Globus pallidus (tissue), 1 donor: Measurements from ENCODE around the gene PTX3.

Experiments used
- DNase-seq: peaks from one replicate; pipeline ENCODE4 v3.0.0-alpha.2; 2015; ENCODE audit warnings: low spot score

Gene PTX3

GRCh38 chr3:157436583-157437291 is at the start of gene PTX3:
Gene PTX3, plus strand, starts transcription at chr3:157436850. Its CDS starts 84 bp downstream, at chr3:157436934.
- peak; percentile 7 for DNase-seq

GRCh38 chr3:157387708-157388435 is 48.8 kb upstream of the PTX3 start:
- DNase-seq: no peak

DNA sequence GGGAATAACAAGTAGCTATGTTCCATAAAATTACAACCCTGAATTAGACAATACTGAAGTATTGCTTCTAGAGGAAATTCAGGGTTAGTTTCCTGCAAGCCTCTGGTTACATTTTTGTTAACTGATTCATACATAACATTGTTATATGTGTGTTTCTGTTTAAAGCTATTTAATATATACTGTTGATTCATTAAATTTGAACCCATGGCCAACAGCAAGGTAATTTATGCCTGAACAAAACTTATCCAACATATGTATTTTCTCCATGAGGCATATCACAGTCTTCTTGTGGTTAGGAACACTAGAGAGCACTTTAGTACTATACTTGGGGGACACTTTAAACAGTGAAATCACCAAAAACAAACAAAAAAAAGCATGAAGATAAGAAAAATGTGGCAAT is 47.7 kb upstream of the PTX3 start:
- DNase-seq: no peak

GRCh38 chr3:157390713-157391515 is 45.7 kb upstream of the PTX3 start:
- DNase-seq: no peak

- no peak for DNase-seq
Observed at GRCh38 chr3:157392104-157392503, 44.5 kb upstream of the PTX3 start.

DNA sequence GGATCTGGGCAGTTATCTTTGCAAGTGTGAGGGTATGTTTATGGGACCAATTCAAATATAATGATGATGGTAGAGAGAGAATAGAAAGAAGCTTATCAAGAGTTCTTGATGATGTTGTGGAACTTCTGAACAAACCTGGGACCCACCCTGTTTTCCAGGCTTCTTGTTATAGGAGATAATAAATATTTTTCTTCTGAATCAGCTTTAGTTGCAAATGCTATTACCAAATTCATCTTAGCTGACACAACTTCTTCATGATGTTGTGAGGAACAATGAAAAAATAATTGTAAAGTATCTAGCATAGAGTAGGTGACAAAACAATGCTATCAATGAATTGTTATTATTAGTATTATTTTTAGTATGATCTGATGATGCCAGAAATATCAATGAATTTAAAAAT is 43.5 kb upstream of the PTX3 start:
- DNase-seq: no peak

GRCh38 chr3:157394411-157394810 is 42.2 kb upstream of the PTX3 start:
- no peak for DNase-seq

GRCh38 chr3:157398598-157398997 is 38.1 kb upstream of the PTX3 start:
- DNase-seq: no peak

DNA sequence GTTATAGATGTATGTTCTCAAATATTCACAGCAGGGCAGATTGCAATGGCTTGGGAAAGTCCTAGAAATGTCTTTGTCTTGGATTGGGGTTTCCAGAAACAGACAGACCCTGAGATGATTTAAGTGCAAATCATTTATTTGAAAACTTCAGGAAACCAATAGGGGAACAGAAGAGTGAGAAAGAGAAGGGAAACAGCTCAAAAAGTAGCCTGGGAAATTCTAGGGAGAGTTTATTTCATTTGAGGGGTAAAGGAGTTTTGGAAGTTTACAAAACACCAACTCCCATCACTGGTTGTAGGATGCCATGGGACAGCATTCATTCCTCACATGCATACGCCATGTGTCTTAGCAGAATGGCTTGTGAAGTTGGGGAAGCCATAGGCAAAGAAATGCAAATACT is 32.3 kb upstream of the PTX3 start:
- no peak for DNase-seq

GRCh38 chr3:157405457-157405856 is 31.2 kb upstream of the PTX3 start:
- DNase-seq: no peak

DNA sequence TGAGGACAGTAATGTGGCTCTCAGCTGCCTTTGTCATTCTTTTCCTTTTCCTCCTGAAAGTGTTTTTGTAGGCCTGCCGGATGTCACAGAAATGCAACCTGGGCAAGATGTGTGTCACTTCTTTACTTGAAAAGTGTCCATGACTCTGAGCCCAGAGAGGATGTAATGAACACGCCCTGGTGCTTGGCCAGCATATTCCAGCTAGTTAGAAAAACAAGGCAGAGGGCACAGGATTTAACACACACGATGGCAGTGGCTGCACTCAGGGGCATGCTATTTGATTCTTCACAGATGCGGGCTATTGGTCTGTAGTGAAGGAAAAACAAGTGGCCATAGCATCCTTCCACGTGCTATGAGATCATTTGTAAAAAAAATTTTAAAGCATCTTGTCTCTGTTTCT is 30.3 kb upstream of the PTX3 start:
- DNase-seq: no peak

DNA sequence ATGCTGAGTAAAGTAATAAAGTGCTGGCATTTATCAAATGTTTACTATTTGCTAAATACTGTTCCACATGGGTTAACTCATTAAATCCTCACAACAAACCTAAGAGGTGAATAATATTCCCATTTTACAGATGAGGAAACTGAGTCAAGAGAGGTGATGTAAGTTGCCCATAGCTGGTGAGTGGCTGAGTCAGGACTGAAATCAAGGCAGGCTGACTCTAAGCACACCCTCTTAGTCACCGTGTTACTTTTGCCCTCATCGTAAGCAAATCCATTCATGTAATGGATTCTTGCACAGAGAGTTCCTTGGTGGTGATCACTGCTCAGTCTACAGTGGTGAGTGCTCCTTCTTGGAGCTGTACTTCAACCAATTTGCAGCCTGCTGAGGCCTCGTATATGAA is 28.9 kb upstream of the PTX3 start:
- no peak for DNase-seq

GRCh38 chr3:157408499-157409149 is 28.0 kb upstream of the PTX3 start:
- no peak for DNase-seq

DNA sequence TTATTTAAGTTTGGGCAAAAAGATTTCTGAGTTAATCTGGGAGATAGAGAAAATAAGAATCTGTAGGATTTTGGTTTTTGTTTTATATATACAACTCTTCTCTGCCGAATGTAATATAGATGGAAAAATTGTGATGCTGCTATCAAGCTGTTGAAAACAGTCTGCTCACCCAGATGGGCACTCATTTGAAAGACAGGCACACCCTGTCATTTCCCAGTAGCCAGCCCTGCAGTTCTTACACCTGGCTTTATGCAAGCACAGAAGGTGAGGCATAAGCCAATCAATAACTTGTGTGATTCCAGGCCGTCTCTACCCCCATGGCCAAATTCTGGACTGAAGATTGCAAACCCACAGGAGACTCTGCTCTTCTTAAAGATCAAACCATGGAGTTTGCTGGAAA is 27.1 kb upstream of the PTX3 start:
- no peak for DNase-seq

GRCh38 chr3:157410945-157411344 is 25.7 kb upstream of the PTX3 start:
- DNase-seq: no peak

DNA sequence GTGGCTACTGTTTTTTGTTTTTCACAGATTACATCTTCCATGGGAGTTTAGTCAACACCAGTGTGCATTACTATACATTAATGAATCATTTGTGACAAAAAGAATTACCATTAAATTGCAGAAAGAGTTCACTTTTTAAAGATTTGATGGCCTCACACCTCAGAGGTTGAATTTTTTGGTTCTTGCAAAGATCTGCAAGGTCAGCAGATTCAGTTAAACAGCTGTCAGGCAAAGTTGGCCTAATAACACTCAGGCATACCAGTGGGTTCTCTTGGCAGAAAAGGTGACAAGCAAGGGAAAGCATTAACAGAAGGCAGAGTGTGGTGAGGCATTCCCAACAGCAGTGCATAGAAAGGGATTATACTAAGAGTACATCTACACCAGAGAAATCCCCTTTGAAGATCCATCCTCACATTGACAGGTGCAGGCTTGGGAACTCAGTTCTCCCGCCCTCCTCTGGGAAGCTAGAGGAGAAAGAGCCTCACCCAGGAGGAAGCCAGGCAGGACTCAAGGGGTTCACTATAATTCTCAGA is 24.3 kb upstream of the PTX3 start:
- no peak for DNase-seq

DNA sequence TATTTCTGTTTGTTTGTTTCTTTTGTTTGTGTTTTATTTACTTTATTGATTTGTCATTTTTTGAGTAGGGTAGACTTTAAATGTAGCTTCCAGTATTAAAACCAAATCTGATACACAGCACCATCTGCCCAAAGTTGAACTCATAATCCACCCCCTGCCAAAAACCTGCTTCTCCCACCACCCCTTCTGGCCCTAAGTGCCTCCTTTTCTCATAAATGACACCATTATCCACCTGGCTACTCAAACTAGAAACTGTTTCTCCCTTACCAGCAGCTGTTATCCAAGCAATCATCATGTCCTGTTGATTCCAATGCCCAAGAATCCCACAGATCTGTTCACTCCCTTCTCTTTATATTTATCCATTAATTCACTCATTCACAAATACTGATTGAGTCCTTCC is 21.8 kb upstream of the PTX3 start:
- no peak for DNase-seq

GRCh38 chr3:157416347-157417087 is 20.1 kb upstream of the PTX3 start:
- no peak for DNase-seq

- DNase-seq: no peak
Observed at GRCh38 chr3:157417247-157417646, 19.4 kb upstream of the PTX3 start.

DNA sequence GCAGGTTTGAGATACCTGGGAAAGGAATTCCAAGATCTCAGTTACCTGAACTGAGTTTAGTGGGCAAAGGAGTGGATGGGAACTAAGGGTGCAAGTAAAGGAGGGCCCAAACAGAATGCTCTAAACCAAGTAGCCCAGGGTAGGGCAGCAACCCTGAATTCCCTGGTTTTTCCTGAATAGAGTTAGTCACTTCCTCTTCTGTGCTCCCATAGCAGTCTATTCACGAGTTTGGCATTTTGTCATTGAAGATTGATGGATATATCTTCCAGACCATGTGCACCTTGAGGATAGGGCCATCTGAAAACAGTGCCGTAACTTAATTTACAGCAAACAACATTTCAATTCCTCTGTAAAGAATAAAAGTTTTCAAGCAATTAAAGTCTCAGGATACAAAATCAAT is 18.5 kb upstream of the PTX3 start:
- DNase-seq: no peak

DNA sequence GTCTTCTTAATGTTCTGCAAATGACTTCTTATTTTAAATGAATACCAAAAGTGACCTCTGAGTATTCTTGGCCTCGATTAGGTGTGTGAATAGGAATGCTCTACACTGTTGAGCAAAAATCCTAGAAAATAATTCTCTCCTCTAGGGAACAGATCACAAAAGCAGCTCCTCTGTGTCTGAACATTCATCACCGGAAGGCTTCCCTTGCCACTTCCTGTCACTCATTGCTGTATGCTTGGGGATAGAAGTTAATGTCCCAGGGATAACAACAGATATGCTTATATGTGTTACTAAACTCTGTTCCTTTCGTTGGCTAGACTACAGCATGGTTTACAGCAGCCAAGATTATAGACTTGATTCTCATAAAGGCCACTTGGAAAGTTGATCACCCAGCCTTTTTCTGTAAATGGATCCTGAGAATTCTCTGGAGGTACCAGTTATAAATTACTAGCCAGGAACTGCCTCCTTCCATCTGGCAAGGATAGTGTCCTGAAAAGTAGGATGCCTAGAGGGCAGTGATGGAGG is 16.0 kb upstream of the PTX3 start:
- DNase-seq: no peak
